Mesothelial cell of epicardium (in vitro differentiated cells): Measurements from ENCODE around the gene CPA5. TPM values are rescaled to one million over a fixed set of nuclear protein-coding genes. Genes with fewer than 3 reads are reported as not detected.

ENCODE experiments used
- DNase-seq, 2 experiments: peaks; one replicate each; pipeline ENCODE4 v3.0.0; 2021; ENCODE audit warnings: low spot score in 2 of 2; ENCODE audit not compliant: unreplicated experiment in 2 of 2
- H3K27ac Mint-ChIP-seq: 2 replicates; pipeline ENCODE4 v1.8.0; 2021; ENCODE audit warnings: mixed read lengths
- H3K27me3 Mint-ChIP-seq: 2 replicates; pipeline ENCODE4 v1.8.0; 2021; ENCODE audit warnings: low read depth, mixed read lengths
- H3K36me3 Mint-ChIP-seq: 2 replicates; pipeline ENCODE4 v1.8.0; 2021; ENCODE audit warnings: mixed read lengths
- H3K4me1 Mint-ChIP-seq: 2 replicates; pipeline ENCODE4 v1.8.0; 2021; ENCODE audit warnings: mixed read lengths
- H3K4me3 Mint-ChIP-seq: 2 replicates; pipeline ENCODE4 v1.8.0; 2021; ENCODE audit warnings: mild to moderate bottlenecking, moderate library complexity, mixed read lengths
- H3K9me3 Mint-ChIP-seq: 2 replicates; pipeline ENCODE4 v1.8.0; 2021; ENCODE audit warnings: mixed read lengths
- CTCF ChIP-seq: fragments of 200-600 bp; sonication (generic); IDR thresholded peaks from one replicate; pipeline ENCODE4 v1.5.0; 2021; ENCODE audit warnings: antibody characterized with exemption; ENCODE audit not compliant: unreplicated experiment
- total RNA-seq: library from RNA; stranded (reverse); gene quantifications from 3 replicates; pipeline ENCODE4 v1.2.1, GENCODE V29; 2021

The CPA5 gene
- total RNA-seq, 1 donor from 2014 or later, result not detected

DNA sequence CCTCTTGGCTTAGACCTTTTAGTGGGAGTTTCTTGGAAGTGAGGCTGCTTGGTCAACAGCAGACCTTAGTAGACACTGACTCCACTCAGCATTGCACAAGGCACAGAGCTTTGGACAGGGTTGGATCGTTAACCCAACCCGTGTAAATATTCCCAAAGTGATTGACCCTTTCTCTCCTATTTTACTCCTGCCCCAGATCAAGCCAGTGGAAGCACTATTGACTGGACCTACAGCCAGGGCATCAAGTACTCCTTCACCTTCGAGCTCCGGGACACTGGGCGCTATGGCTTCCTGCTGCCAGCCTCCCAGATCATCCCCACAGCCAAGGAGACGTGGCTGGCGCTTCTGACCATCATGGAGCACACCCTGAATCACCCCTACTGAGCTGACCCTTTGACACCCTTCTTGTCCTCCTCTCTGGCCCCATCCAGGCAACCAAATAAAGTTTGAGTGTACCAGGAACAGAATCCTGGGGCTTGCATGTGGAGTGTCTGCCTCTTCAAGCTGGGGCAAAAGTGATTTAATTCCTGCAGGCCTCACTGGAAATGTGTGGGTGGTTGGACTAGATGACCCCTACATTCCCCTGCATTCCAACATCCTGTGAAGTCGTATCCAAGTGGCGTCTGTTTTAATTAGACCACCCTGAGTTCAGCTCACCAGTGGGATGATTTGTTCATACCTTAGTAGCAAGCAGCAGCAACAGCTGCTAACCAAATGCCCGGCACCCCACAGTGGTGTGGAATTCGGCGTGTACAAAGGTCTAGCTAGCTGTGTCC lies 43.2 kb downstream of the CPA5 start:
- H3K4me3 Mint-ChIP-seq, result no peak overlapping the region
- H3K9me3 Mint-ChIP-seq, result peaks cover 13% of the 10 kb centered on the region
- no peak overlapping the region for H3K27ac Mint-ChIP-seq
- peaks cover 19% of the 10 kb centered on the region for H3K4me1 Mint-ChIP-seq
- no peak for DNase-seq
- TF ChIP-seq CTCF, result no peak
- peaks cover 2% of the 10 kb centered on the region for H3K36me3 Mint-ChIP-seq
- no peaks in the 10 kb centered on the region for H3K27me3 Mint-ChIP-seq

DNA sequence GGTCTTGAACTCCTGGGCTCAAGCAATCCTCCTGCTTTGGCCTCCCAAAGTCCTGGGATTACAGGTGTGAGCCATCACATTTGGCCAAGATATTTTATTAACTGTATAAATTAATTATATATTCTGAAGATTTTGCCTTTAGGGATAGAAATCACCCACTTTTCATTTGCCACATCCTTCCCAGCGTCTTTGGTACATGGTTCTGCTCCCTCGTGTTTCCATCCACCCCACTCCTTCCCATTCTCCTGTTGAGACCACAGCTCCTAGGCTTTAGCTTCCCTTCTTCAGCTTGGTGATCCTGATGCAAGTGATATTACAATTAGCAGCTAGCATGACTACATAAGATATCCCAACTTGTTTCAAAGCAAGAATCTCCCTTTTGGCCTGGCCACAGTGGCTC lies 44.1 kb downstream of the CPA5 start:
- DNase-seq, result no peak
- Mint-ChIP-seq H3K4me1 (peaks cover 27% of the 10 kb centered on the region), H3K36me3 (peaks cover 2% of the 10 kb centered on the region), H3K27me3 (no peaks in the 10 kb centered on the region), H3K4me3 (no peak overlapping the region), H3K9me3 (peaks cover 13% of the 10 kb centered on the region), H3K27ac (peak overlapping the region; percentile 67)
- no peak for TF ChIP-seq CTCF

DNA sequence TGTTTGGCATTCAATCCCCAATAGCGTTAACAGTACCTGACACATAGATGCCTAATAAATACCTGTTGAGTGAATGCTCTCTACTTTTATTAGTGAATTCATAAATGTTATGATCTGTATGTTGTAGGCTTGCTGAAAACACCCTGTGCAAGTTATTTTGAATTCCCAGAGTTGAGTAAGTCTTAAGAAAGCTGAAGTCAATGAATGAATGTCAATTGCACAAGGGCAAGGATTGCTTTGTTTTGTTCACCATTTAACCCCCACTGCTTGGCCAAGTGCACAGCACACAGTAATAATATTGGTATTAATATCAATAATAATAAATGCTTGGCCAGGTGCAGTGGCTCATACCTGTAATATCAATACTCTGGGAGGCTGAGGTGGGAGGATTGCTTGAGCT lies 45.9 kb downstream of the CPA5 start:
- no peak for TF ChIP-seq CTCF
- no peak overlapping the region for H3K27ac Mint-ChIP-seq
- H3K36me3 Mint-ChIP-seq, result peaks cover 2% of the 10 kb centered on the region
- no peak overlapping the region for H3K4me3 Mint-ChIP-seq
- H3K27me3 Mint-ChIP-seq, result no peaks in the 10 kb centered on the region
- peaks cover 44% of the 10 kb centered on the region for H3K4me1 Mint-ChIP-seq
- no peak for DNase-seq
- peaks cover 13% of the 10 kb centered on the region for H3K9me3 Mint-ChIP-seq

DNA sequence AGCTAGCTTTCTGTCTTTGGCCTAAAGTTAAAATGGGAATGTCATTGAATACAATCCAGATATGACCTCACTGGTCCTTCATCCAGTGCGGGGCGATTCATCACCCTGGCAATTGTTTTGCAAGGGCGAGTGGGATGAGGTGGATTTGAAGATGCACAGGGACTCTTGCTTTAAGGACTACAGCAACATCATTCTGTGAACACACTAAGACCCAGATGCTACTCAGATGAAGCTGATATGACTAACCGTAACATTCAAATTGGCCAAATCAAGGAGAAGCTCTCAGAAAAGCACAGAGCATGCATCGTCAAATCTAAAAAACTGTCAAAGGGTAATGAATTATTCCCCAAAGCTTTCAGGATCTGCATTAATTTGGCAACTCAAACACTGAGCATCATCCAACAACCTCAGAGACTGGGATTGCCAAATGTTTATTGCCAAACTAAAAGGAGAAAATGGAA lies 48.5 kb downstream of the CPA5 start:
- TF ChIP-seq CTCF, result no peak
- Mint-ChIP-seq H3K27ac (peak overlapping the region; percentile 92), H3K4me1 (peaks cover 70% of the 10 kb centered on the region), H3K4me3 (no peak overlapping the region), H3K36me3 (peaks cover 2% of the 10 kb centered on the region), H3K9me3 (peaks cover 5% of the 10 kb centered on the region), H3K27me3 (no peaks in the 10 kb centered on the region)
- no peak for DNase-seq

GRCh38 chr7:130393841-130394411 lies 49.3 kb downstream of the CPA5 start:
- Mint-ChIP-seq H3K36me3 (peaks cover 2% of the 10 kb centered on the region), H3K27me3 (no peaks in the 10 kb centered on the region), H3K4me3 (no peak overlapping the region), H3K27ac (peak overlapping the region; percentile 92), H3K4me1 (peaks cover 78% of the 10 kb centered on the region), H3K9me3 (no peaks in the 10 kb centered on the region)
- DNase-seq, result no peak
- TF ChIP-seq CTCF, result no peak
